Posterior vena cava (tissue), 2 donors: Measurements from ENCODE around the gene CYB5R3. TPM values are rescaled to one million over a fixed set of nuclear protein-coding genes. Genes with fewer than 3 reads are reported as not detected.

Source experiments
- DNase-seq: peaks from one replicate; pipeline ENCODE4 v3.0.0-alpha.2; 2020; ENCODE audit warnings: low spot score
- intact Hi-C, 2 donors: fragments of 100-400 bp; cut with DNase I; formaldehyde crosslinking; loops; one replicate each; pipeline versions ENCODE4 v1.14.1 to v1.14.2; 2022 to 2023
- total RNA-seq, 2 donors: library from RNA; stranded (reverse); fragmentation: NEBNext Ultra II Directional; extraction: Animal tissue kit (Norgen Biotek cat#: 25700); gene quantifications; one replicate each; pipeline ENCODE4 v1.2.1, GENCODE V29; 2021
- donor health status: DM: yes; HTN: yes; CAD: no.
- donor health status: DM: yes; HTN: yes; CAD: no.

Gene CYB5R3
- total RNA-seq, 2 donors from 2014 or later = 443 to 468 TPM

DNA sequence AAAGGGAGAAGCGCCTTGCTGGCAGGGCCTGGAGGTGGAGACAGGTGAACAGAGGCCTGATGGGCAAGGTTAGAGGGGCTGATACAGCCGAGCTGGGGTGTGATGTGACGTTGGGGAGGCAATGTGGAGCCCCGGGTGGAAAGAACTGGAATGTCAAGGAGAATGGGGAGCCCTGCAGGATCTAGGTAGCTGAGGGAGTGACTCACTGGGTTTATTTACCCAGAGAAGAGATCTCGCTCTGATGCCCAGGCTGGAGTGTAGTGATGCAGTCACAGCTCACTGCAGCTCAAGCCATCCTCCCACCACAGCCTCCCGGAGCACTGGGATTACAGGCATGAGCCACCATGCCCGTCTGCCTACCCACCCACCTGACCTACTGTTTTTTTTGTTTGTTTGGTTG is 1.9 kb upstream of the CYB5R3 start:
- intact Hi-C loops = no loop called here
- no peak for DNase-seq

DNA sequence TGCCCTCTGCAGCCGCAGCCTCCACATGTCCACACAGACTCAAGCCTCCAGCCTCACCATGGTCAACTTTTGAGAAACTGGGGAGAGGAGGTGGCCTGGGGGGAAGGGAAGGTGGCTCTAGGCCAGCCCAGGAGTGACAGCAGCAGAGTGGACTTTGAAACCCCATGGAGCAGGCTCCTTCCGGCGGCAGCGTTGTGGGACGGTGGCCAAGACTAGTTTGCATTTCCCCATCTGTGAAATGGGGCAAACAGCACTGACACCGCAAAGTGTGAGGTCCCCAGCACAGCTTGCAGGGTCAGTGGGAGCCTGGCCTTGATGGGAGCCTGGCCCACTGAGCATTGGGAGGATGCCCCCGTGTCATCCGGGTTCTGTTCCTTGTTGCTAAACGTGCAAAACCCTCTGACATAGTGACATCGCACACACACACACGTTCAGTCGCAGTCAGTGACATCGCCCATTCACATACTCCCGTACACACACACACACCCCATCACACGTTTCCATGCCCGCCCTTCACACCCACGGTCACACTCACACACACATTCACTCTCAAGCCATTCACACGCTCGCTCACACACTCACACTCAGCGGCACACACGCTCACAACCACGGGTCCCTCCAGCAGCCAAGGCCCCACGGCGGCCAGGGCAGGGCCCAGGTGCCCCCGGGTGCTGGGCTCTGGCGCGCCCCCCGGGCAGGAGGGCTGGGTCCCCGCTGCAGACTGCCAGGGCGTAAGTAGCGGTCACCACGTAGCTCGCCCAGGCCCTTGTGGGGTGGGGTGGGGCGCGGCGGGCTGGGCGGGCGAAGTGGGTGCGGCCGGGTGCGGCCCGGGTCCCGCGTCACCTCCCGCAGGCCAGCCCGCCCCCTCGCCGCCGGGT is 585 bp downstream of the CYB5R3 start:
- peak; percentile 87 for DNase-seq
- intact Hi-C loops = no loop called here

DNA sequence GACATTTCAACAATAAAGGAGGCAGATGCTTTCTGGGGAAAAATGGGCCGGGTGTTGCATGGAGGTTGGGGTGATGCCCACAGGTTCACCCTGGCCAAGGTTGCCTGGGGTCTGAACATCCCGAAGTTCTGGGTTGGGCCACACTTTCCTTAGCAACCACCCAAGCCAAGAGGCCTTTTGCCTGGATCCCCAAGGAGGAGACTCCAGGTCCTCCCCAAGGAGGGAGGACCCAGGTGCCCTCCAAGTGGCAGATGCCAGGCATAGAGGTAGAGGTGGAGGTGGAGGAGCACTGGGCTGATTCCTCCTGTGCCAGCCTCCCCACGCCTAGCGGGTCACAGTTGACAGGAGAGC is 1.2 kb downstream of the CYB5R3 start:
- intact Hi-C loops = no loop called here
- no peak for DNase-seq

DNA sequence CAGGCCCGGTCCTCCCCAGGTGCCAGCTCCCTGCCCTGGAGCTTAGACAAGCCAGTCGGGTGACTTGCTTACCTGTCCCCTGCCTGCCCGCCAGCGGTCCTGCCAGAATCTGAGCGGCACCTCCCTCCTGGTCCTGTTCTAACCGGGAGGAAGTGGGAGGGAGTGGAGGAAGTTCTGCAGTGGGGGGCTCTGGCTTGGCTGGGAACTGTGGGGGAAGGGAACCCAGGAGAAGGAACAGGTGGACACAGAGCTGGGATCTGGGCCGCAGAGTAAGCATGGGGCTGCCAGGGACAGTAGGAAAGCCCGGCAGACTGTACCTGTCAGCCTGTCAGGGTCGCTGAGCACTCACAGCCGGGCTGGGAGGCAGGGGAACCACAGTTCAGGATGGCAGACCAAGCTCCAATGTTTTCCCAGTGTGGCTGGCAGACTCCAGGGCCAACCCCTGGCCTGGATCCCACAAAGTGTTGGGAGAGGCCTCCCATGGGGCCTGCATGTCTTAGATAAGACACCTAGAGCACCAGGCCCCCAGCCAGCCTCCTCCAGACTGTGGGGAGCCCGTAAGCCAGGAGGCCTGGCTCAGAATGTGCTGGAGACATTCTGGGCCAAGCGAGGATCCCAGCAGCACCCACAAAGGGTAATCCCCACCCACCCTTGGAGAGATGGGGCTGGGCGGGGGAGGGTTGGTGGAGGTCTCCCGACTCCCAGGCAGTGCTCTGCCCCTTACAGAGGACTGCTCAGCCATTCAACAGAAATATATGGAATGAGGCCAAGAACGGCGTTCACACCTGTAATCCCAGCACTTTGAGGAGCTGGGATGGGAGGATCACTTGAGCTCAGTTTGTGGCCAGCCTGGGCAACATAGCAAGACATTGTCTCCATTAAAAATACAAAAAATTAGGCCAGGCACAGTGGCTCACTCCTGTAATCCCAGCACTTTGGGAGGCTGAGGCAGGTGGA is 2.3 kb downstream of the CYB5R3 start:
- no peak for DNase-seq
- intact Hi-C loops = no loop called here

DNA sequence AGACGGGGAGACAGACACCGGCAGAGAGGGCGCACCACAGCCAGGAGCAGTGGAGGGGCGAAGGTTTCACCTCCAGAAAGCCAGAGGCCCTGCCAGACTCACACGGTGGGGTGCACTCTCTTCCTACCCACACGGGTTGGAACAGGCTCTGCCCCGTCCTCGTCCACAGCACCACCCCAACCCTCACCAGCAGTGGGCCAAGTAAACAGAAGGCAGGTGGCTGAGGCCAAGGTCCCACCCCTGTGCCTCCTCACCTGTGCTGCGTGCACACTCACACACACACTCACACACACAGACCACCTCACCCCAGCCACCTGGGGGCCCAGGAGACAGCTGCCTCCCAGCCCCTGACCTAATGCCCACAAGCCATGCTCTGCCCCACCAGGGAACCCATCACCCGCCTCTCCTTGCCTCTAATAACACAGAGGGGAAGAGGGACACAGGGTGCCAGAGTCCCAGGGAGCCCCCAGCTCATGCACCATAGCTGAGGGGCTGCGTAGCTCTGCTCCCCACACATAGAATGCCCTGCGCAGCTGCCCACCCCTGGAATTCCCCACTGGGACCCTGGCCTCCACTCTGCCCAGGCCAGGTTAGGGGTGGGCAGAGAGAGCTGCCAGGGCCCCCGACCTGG is 3.1 kb downstream of the CYB5R3 start:
- intact Hi-C loops = no loop called here
- no peak for DNase-seq

DNA sequence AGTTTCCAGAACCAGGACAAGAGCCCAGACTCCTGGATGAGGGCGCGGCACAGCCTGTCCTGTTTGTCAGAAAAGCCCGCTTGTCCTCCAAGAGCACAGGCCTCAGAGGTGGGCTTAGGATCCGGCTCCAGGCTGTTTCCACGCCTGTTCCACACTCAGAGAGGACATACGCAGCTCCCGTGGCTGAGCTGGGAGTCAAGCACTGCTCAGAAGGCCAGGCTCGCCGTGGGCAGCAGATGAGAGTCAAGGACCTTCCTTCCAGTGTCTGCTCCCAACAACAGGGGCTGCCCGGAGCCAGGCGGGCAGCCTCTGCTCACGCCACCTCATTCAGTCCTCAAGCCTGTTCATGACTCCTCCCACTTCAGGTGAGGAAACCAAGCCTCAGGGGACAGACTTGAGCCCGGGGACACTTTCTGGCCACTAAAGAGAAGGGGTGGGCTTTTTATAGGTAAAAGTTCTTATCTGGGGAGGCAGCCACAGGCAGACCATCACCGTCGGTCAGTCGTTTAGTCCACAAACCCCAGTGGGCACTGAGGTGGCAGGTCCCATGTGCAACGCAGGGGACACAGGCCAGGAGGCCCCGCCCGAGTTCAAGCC is 3.8 kb downstream of the CYB5R3 start:
- DNase-seq = no peak
- intact Hi-C loops = no loop called here

DNA sequence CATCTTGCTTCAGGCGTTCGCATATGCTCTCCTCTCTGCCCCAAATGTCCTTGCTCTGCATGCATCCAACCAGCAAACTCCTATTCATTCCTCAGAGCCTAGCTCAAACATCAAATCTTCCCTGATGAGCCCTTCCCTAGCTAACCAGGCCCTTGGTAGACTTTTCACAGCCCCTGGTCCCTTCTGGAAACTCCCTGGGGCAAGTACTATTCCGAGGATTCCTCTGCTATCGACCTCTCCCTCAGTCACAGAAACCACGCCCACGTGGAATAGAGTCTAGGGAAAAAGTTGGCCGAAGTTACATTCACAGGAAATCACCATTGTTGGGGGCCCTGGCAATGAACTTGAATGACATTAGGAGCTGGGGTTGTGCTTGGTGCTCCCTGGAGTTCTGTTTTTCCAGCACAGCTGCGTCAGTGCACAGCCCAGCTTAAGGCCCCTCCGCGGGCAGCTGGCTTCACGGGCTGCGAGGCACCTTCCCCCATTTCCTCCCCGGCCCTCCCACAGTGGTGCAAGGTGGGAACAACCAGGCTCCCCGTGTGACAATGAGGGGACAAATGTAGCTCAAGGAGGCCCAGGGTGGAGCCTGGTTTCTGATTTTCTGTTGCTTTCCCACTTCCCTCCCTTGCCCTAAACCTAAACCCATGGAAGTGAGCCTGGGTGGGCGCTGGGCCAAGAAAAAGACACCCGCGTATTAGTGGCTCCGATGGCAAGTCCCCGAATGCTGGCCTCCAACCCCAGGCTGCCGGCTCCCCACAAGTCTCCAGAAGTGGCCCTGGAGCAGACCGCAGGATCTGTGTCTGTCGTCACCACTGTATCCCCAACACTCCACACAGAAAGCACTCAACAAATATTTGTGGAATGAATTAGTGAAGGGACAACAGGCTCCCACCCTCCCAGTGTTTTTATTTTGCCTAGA is 4.5 kb downstream of the CYB5R3 start:
- no peak for DNase-seq
- intact Hi-C loops = no loop called here

DNA sequence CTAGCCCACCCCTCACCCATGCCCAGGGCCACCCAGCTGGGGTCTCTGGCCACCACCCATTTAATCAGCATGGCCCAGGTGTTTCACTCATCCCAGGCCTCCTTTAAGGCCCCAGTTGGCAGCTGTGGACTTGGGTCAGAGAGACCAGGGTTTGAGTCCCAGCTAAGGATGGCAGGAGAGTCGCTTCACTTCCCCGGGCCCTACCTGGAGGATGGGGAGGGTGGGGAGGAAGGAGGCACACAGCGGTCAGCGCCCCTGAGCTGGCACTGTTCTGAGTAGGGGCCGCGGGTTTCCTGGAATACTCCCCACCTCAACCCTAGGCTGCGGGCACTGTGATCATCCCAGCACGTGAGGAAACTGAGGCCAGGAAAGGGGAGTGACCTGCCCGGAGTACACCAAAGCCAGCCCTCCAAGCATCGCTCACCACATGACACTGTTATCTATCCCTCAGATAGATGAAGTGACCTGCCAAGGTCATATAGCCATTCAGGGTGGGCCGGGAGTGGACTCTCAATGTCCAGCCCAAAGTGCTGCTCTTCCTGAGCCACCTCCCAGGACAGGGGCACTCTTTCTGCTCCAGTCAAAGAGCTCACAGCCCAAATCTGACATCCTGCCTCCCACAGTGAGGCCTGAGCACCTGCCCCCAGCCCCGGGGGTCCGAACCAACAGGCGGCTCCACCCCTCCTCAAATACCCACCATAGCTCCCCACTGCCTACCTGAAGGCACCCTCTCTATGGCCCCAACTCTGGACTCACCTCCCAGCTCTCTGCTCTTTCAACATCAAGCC is 5.4 kb downstream of the CYB5R3 start:
- DNase-seq = no peak
- intact Hi-C loops = no loop called here

DNA sequence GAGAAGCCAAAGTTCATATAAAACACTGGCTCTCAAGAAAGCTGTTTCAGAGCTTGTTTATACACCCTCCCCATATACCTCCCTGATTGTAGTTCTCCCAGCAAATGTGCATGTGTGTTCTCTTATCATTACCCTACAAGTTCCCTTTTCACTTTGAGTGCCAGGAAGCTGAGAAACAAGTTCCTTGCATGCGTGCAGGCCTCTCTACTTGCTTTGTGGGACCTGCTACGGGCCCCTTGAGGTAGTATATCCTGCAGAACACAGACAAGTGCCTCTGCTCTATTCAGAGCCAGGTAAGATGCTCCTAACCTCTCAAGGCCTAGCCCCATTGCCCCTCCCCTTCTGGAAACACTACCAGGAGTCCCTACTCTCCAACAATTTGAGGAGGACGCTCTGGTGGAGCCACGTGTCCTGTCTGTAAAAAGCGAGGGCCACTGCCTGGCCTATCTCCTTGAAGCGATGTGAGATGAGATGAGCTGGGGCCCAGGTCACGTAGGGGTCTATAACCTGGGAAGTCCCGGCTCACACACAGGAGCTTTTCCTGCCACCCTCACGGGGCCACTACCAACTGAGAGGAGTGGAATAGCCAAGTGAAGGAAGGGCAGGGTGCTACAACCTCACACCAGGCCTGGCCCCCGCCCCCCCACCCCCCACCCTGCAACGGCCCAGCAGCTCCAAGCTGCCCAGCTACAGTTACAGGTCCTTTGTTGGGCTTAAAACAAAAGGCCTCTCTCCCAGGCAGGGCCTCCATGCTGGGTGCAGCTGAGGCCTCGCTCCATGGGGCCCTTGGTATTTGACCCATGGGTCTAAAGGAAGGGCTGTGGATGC is 6.2 kb downstream of the CYB5R3 start:
- no peak for DNase-seq
- intact Hi-C loops = no loop called here

DNA sequence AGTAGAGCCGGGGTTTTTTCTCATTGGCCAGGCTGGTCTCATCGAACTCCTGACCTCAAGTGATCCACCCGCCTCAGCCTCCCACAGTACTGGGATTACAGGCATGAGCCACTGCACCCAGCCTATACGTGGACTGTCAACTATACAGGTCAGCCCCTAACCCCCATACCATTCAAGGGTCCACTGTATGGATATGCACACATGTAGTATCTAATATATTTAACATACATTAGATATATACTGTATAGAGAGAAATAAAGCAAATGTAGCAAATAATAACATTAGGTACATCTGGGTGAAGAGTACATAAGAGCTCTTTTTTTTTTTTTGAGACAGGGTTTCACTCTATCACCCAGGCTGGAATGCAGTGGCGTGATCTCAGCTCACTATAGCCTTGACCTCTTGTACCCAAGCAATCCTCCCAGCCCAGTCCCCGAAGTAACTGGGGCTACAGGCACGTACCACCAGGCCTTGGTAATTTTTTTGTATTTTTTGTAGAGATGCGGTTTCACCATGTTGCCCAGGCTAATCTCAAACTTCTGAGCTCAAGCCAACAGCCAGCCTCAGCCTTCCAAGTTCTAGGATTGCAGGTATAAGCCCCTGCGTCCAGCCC is 7.3 kb downstream of the CYB5R3 start:
- intact Hi-C loops = no loop called here
- no peak for DNase-seq

DNA sequence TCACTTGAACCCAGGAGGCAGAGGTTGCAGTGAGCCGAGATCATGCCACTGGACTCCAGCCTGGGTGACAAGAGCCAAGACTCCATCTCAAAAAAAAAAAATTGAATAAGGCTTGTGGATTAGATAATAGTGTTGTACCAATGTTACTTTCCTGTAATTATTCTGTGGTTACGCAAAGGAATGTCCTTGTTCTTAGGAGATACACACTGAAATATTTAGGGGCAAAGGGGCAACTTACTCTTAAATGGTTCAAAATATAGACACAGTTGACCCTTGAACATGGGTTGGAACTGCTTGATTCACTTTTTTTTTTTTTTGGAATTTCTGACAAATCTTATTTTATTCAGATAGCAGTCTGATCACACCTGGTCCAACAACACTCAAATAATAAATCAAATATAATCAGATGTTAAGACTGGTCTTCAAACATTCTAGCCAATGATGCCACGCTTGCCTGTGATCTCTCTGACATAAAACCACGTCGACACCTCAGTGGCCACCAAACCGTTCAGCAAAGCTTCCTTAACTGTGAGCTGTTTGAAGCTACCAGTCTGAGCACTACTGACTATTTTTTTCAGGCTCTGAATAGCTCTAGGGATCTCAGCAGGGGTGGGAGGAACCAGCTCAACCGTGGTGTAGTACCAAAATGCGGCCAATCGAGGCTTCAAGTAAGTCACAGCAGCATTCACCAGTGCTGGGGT is 9.5 kb downstream of the CYB5R3 start:
- intact Hi-C loops = no loop called here
- DNase-seq = no peak

DNA sequence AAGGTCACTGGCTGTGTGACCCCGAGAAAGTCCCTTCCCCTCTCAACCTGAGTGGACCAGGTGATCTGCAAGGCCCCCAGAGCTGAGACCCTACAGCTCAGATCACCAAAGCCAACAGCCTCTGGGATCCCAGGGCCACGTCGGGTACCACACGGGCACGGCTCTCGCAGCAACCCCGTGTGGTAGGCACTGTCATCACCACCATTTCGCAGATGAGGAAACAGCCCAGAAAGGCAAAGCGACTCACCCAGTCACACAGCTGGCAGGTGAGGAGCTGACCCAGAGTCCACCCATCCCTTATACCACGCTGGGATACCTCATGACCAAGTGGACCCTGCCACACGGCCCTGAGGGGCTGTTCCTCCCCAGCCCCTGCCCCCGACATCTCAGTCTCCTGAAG is 11.6 kb downstream of the CYB5R3 start:
- no peak for DNase-seq
- intact Hi-C loops = no loop called here

DNA sequence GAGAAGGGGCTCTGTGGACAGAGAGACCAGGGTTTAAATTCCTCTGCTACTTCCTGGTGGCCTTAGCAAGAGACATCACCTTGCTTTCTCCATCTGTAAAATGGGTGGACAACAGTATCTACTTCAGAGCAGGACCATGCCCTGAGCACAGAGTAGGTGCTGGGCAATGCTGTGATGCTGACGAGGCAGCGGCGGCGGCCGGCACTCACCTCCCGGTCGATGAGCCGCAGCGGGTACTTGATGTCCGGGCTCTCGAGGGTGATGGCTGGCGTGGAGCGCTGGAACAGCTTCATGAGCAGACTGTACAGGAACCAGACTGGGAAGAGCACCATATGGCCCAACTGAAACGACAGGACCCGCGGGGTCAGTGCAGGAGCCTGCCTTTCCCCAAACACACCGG is 12.7 kb downstream of the CYB5R3 start:
- DNase-seq = no peak
- intact Hi-C loops = no loop called here

DNA sequence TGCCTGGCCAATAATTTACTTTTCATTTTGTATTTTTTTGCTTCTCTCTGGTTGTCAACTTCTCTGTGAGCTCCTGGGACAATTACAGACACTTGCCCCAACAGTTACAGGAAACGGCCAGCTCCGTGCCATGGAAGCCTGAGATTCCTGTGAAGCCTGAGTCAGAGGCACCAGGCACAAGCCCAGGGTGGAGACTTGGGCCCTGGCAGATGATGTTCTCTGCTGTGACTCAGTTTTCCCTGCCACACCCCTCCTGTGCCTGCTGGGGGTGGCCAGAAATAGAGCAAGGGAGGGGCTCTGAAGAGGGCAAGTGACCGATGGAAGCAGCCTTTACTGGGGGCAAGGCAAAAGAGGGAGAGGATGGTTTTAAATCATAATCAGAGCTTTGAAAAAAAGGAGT is 13.7 kb downstream of the CYB5R3 start:
- DNase-seq = peak; percentile 96
- intact Hi-C loops = no loop called here

DNA sequence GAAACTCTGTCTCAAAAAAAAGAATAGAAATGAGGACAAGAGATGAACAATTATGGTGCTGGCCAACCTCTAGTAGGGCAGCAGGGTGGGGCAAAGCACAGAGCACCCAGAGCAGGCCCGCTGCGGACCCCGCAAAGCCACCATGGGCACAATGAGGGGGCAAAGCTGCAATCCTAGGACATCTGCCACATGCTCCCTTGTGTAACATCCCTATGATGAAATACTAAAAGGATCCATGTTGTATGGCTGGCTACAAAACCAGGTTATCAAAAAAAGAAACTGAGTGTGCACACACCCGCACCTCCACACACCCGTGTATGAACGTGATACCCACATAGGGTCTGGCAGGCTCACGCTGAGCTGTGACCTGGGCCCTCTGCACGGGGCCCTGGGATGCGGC is 16.2 kb downstream of the CYB5R3 start:
- no peak for DNase-seq
- intact Hi-C loops = no loop called here

DNA sequence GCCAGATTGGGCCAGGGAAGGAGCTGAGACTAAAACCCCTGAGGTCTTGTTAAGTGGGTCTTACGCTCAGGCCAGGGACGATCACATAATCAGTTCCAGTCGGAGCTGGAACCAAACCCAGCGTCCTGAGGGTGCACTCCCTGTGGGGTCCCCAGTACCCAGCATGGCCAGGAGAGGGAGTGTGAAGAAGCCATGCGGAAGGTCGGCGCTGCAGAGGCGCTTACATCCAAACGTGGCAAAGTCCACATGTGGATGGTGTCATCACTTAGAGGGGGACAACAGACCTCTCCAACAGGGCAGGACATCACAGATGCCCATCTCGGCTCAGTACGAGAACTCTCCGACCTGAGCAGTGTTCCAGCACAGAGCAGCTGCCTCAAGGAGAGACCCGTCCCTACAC is 17.1 kb downstream of the CYB5R3 start:
- no peak for DNase-seq
- intact Hi-C loops = no loop called here
